HepG2 (cell line): ENCODE data around the gene TTC16. TPM values are rescaled to one million over a fixed set of nuclear protein-coding genes. Genes with fewer than 3 reads are reported as not detected.
A peak's percentile ranks its signal among the peaks of the same experiment; 100 is the strongest.

ENCODE experiments used
- CC2D1A ChIP-seq: sonication (generic); formaldehyde crosslinking; IDR thresholded peaks from 2 replicates; pipeline ENCODE4 v1.8.1; 2023; ENCODE audit warnings: mild to moderate bottlenecking, missing genetic modification reagents
- CEBPB ChIP-seq: IDR thresholded peaks from 2 replicates; pipeline ENCODE4 v1.6.1; 2011; ENCODE audit warnings: low read depth, low read length, improper control_type of control experiment, borderline replicate concordance
- CHD2 ChIP-seq: IDR thresholded peaks from 2 replicates; pipeline ENCODE4 v1.6.1; 2011; ENCODE audit warnings: low read depth, low read length, improper control_type of control experiment
- FOXP4 ChIP-seq: sonication (generic); formaldehyde crosslinking; IDR thresholded peaks from 2 replicates; pipeline ENCODE4 v1.4.0; 2020; ENCODE audit warnings: missing genetic modification reagents
- GPN1 ChIP-seq: sonication (generic); formaldehyde crosslinking; IDR thresholded peaks from 2 replicates; pipeline ENCODE4 v1.5.1; 2020; ENCODE audit warnings: missing genetic modification reagents, borderline replicate concordance
- HMGA1 ChIP-seq: sonication (generic); formaldehyde crosslinking; conservative IDR thresholded peaks from 2 replicates; pipeline ENCODE4 v1.4.0; 2020; ENCODE audit warnings: missing genetic modification reagents
- HNF1B ChIP-seq: sonication (generic); formaldehyde crosslinking; IDR thresholded peaks from 2 replicates; pipeline ENCODE4 v1.5.1; 2020; ENCODE audit warnings: mild to moderate bottlenecking, moderate library complexity, missing genetic modification reagents
- KLF12 ChIP-seq: sonication (generic); formaldehyde crosslinking; IDR thresholded peaks from 2 replicates; pipeline ENCODE4 v1.4.0; 2020; ENCODE audit warnings: missing genetic modification reagents, borderline replicate concordance
- PHF8 ChIP-seq: sonication (generic); formaldehyde crosslinking; IDR thresholded peaks from 2 replicates; pipeline ENCODE4 v1.5.0; 2020; ENCODE audit warnings: missing genetic modification reagents
- SOX5 ChIP-seq: IDR thresholded peaks from 2 replicates; pipeline ENCODE4 v1.6.1; 2016; ENCODE audit warnings: borderline replicate concordance
- SOX6 ChIP-seq, 2 experiments: fragments of 450-650 bp in 1 of 2; sonication (generic) in 1 of 2; formaldehyde crosslinking in 1 of 2; IDR thresholded peaks; 2 replicates each; pipeline versions ENCODE4 v1.4.0 to v1.6.1; 2017 to 2020; ENCODE audit warnings: antibody characterized with exemption in 1 of 2, mild to moderate bottlenecking in 1 of 2, missing genetic modification reagents in 1 of 2
- ZNF367 ChIP-seq: sonication (generic); formaldehyde crosslinking; IDR thresholded peaks from 2 replicates; pipeline ENCODE4 v1.4.0; 2020; ENCODE audit warnings: missing genetic modification reagents, borderline replicate concordance
- ZNF468 ChIP-seq: sonication (generic); formaldehyde crosslinking; IDR thresholded peaks from 2 replicates; pipeline ENCODE4 v1.8.0; 2022; ENCODE audit warnings: mild to moderate bottlenecking, moderate library complexity, missing genetic modification reagents
- ZNF552 ChIP-seq: sonication (generic); formaldehyde crosslinking; IDR thresholded peaks from 2 replicates; pipeline ENCODE4 v1.9.0; 2022; ENCODE audit warnings: missing genetic modification reagents, mild to moderate bottlenecking, borderline replicate concordance
- ZNF558 ChIP-seq: sonication (generic); formaldehyde crosslinking; IDR thresholded peaks from 2 replicates; pipeline ENCODE4 v1.9.0; 2022; ENCODE audit warnings: mild to moderate bottlenecking, missing genetic modification reagents, borderline replicate concordance
- ZNF607 ChIP-seq: sonication (generic); formaldehyde crosslinking; IDR thresholded peaks from 2 replicates; pipeline ENCODE4 v1.5.1; 2020; ENCODE audit warnings: missing genetic modification reagents, mild to moderate bottlenecking, borderline replicate concordance
- ZNF616 ChIP-seq: sonication (generic); formaldehyde crosslinking; IDR thresholded peaks from 2 replicates; pipeline ENCODE4 v1.5.0; 2020; ENCODE audit warnings: low read depth, mild to moderate bottlenecking, missing genetic modification reagents
- ZNF776 ChIP-seq: sonication (generic); formaldehyde crosslinking; IDR thresholded peaks from 2 replicates; pipeline ENCODE4 v1.4.0; 2020; ENCODE audit warnings: mild to moderate bottlenecking, missing genetic modification reagents
- ZSCAN20 ChIP-seq: sonication (generic); formaldehyde crosslinking; IDR thresholded peaks from 2 replicates; pipeline ENCODE4 v1.4.0; 2020; ENCODE audit warnings: missing genetic modification reagents, mild to moderate bottlenecking, borderline replicate concordance
- ZSCAN31 ChIP-seq: sonication (generic); formaldehyde crosslinking; IDR thresholded peaks from 2 replicates; pipeline ENCODE4 v1.5.0; 2020; ENCODE audit warnings: low read depth, mild to moderate bottlenecking, missing genetic modification reagents
- polyA plus RNA-seq, 8 experiments: library from polyadenylated mRNA; depleted of rRNA in 3 of 8; stranded (reverse) in 7 of 8; unstranded in 1 of 8; fragments of >200 nt; fragmentation: Illumina TruSeq in 4 of 8; extraction: Trizol in 4 of 8; gene quantifications; 2 replicates each; pipeline versions ENCODE4 v1.2.1 to v1.2.3, GENCODE V29; 2011 to 2016; ENCODE audit warnings: low read depth in 4 of 8, missing spikeins in 1 of 8, mixed read lengths in 1 of 8; ENCODE audit not compliant: insufficient read depth in 1 of 8
- total RNA-seq, 5 experiments: library from RNA; depleted of rRNA; stranded (reverse); fragments of >200 nt; fragmentation: Illumina TruSeq; extraction: Trizol; gene quantifications; 2 replicates each; pipeline ENCODE4 v1.2.3, GENCODE V29; 2016; ENCODE audit warnings: low read depth in 1 of 5
- TF ChIP-seq, protein P1 (sequence below): sonication (generic); formaldehyde crosslinking; IDR thresholded peaks from 2 replicates; pipeline ENCODE4 v1.8.1; 2022; ENCODE audit warnings: mild to moderate bottlenecking, missing genetic modification reagents
- TF ChIP-seq, protein P2 (sequence below): fragments of 450-650 bp; IDR thresholded peaks from 2 replicates; pipeline ENCODE4 v1.6.1; 2016

The TTC16 gene
- total and polyA plus RNA-seq, 2 of the 13 experiments (the other 11 are each of a cell fraction or from before 2014, with no cell fraction given) = not detected

GRCh38 chr9:127715470-127716337 is at the start of gene TTC16, which contains the start of gene PTRH1 (continued):
- TF ChIP-seq ZNF776 = peak; percentile 76; the same call in 1 of the 2 replicates
- TF ChIP-seq CEBPB = no peak
- 0 out of 2 replicates have a peak, but pooled peaks have one; percentile 12 for TF ChIP-seq ZNF367
- 0 out of 2 replicates have a peak, but pooled peaks have one; percentile 23 for TF ChIP-seq SOX5 (CRISPR knock-in tag)
- TF ChIP-seq, protein P1, sequence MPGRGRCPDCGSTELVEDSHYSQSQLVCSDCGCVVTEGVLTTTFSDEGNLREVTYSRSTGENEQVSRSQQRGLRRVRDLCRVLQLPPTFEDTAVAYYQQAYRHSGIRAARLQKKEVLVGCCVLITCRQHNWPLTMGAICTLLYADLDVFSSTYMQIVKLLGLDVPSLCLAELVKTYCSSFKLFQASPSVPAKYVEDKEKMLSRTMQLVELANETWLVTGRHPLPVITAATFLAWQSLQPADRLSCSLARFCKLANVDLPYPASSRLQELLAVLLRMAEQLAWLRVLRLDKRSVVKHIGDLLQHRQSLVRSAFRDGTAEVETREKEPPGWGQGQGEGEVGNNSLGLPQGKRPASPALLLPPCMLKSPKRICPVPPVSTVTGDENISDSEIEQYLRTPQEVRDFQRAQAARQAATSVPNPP = no peak
- TF ChIP-seq ZNF468 = no peak
- peak; percentile 59; the same call in 1 of the 2 replicates for TF ChIP-seq CHD2
- TF ChIP-seq ZNF558 (CRISPR knock-in tag) = 0 out of 2 replicates have a peak, but pooled peaks have one; percentile 54
- TF ChIP-seq HMGA1 = no peak
- no peak for TF ChIP-seq FOXP4 (CRISPR knock-in tag)
- TF ChIP-seq KLF12 = peak; percentile 82; the same call in 1 of the 2 replicates
- TF ChIP-seq ZNF616 (CRISPR knock-in tag) = 0 out of 2 replicates have a peak, but pooled peaks have one; percentile 47
- peak; percentile 56; the same call in 1 of the 2 replicates for TF ChIP-seq HNF1B (CRISPR knock-in tag)
- TF ChIP-seq PHF8 = peak; percentile 49; the same call in 1 of the 2 replicates
- TF ChIP-seq ZSCAN20 (CRISPR knock-in tag) = peak; percentile 54; the same call in 1 of the 2 replicates
- TF ChIP-seq ZNF607 = 0 out of 2 replicates have a peak, but pooled peaks have one; percentile 7
- no peak for TF ChIP-seq SOX6 (IDR thresholded peaks at IDR 0.05)
- TF ChIP-seq SOX6 (CRISPR knock-in tag; IDR thresholded peaks at IDR 0.05) = peak; percentile 9; the same call in 1 of the 2 replicates
- no peak for TF ChIP-seq CC2D1A (CRISPR knock-in tag)
- TF ChIP-seq, protein P2, sequence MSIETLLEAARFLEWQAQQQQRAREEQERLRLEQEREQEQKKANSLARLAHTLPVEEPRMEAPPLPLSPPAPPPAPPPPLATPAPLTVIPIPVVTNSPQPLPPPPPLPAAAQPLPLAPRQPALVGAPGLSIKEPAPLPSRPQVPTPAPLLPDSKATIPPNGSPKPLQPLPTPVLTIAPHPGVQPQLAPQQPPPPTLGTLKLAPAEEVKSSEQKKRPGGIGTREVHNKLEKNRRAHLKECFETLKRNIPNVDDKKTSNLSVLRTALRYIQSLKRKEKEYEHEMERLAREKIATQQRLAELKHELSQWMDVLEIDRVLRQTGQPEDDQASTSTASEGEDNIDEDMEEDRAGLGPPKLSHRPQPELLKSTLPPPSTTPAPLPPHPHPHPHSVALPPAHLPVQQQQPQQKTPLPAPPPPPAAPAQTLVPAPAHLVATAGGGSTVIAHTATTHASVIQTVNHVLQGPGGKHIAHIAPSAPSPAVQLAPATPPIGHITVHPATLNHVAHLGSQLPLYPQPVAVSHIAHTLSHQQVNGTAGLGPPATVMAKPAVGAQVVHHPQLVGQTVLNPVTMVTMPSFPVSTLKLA = peak; percentile 35
- TF ChIP-seq GPN1 = no peak
- TF ChIP-seq ZSCAN31 (CRISPR knock-in tag) = 0 out of 2 replicates have a peak, but pooled peaks have one; percentile 50
- no peak for TF ChIP-seq ZNF552
